Immature natural killer cell (primary cell): Measurements from ENCODE around the gene GASK1A. TPM values are rescaled to one million over a fixed set of nuclear protein-coding genes. Genes with fewer than 3 reads are reported as not detected.
A peak's percentile ranks its signal among the peaks of the same experiment; 100 is the strongest.

Experiments used
- DNase-seq, 3 donors: peaks; one replicate each; pipeline ENCODE4 v3.0.0; 2022; ENCODE audit warnings: mixed read lengths in 1 of 3
- H3K27ac Mint-ChIP-seq, 6 donors: one replicate each; pipeline ENCODE4 v1.8.0; 2020; ENCODE audit warnings: mixed read lengths in 6 of 6, mild to moderate bottlenecking in 5 of 6, inconsistent platforms in 4 of 6, moderate library complexity in 3 of 6
- H3K27me3 Mint-ChIP-seq, 3 donors: one replicate each; pipeline ENCODE4 v1.8.0; 2020 to 2021; ENCODE audit warnings: low read depth in 3 of 3, mild to moderate bottlenecking in 3 of 3, mixed read lengths in 3 of 3, moderate library complexity in 3 of 3, inconsistent platforms in 1 of 3
- H3K36me3 Mint-ChIP-seq, 3 donors: one replicate each; pipeline ENCODE4 v1.8.0; 2020; ENCODE audit warnings: mixed read lengths in 3 of 3, inconsistent platforms in 2 of 3, mild to moderate bottlenecking in 2 of 3
- H3K4me1 Mint-ChIP-seq, 2 donors: one replicate each; pipeline ENCODE4 v1.8.0; 2020; ENCODE audit warnings: inconsistent platforms in 2 of 2, mild to moderate bottlenecking in 2 of 2, mixed read lengths in 2 of 2, moderate library complexity in 1 of 2
- H3K4me3 Mint-ChIP-seq, 5 donors: one replicate each; pipeline ENCODE4 v1.8.0; 2020; ENCODE audit warnings: mild to moderate bottlenecking in 5 of 5, mixed read lengths in 5 of 5, inconsistent platforms in 3 of 5, moderate library complexity in 3 of 5
- H3K9me3 Mint-ChIP-seq, 6 donors: one replicate each; pipeline ENCODE4 v1.8.0; 2020; ENCODE audit warnings: mild to moderate bottlenecking in 6 of 6, mixed read lengths in 6 of 6, inconsistent platforms in 4 of 6, moderate library complexity in 3 of 6
- polyA plus RNA-seq, 3 donors: library from polyadenylated mRNA; unstranded; fragments of 300-500 nt; fragmentation: Illumina TruSeq; gene quantifications; one replicate each; pipeline ENCODE4 v1.2.3, GENCODE V29; 2021

The GASK1A gene
- polyA plus RNA-seq, 3 donors from 2014 or later = not detected

- no peaks in the 10 kb centered on the region for H3K36me3 Mint-ChIP-seq
- H3K4me1 Mint-ChIP-seq = peaks cover 0 to 2% of the 10 kb centered on the region in 2 donors
- no peak overlapping the region for H3K4me3 Mint-ChIP-seq
- H3K9me3 Mint-ChIP-seq = peaks cover 0 to 7% (median 0%) of the 10 kb centered on the region in 6 donors
- H3K27ac Mint-ChIP-seq = no peak overlapping the region
- peaks cover 3 to 7% (median 4%) of the 10 kb centered on the region in 3 donors for H3K27me3 Mint-ChIP-seq
- DNase-seq = peak; percentile 55 to 63 (median 62)
Measured at GRCh38 chr3:43011638-43012037, 32.5 kb downstream of the GASK1A start.

DNA sequence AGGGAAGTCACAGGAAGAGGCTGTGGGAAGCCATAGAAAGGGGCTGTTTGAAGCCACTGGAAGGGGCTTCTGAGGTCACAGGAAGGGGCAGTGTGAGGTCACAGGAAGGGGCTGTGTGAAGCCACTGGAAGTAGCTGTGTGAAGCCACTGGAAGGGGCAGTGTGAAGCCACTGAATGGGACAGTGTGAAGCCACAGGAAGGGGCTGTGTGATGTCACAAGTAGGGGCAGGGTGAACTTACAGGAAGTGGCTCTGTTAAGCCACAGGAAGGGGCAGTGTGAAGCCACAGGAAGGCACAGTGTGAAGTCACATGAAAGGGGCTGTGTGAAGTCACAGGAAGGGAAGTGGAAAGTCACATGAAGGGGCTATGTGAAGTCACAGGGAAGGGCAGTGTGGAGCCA, 33.1 kb downstream of the GASK1A start:
- Mint-ChIP-seq H3K4me1 (peaks cover 0 to 2% of the 10 kb centered on the region in 2 donors), H3K27ac (no peak overlapping the region), H3K27me3 (peaks cover 3 to 7% (median 4%) of the 10 kb centered on the region in 3 donors), H3K4me3 (no peak overlapping the region), H3K9me3 (peaks cover 0 to 7% (median 0%) of the 10 kb centered on the region in 6 donors), H3K36me3 (no peaks in the 10 kb centered on the region)
- peak; percentile 56 to 59 (median 59) for DNase-seq

- DNase-seq = peak in 1 of 3 donors; percentile 49
- Mint-ChIP-seq H3K27ac (no peak overlapping the region), H3K4me3 (no peak overlapping the region), H3K4me1 (peaks cover 0 to 2% of the 10 kb centered on the region in 2 donors), H3K9me3 (peaks cover 0 to 7% (median 0%) of the 10 kb centered on the region in 6 donors), H3K36me3 (no peaks in the 10 kb centered on the region), H3K27me3 (peaks cover 0 to 7% (median 4%) of the 10 kb centered on the region in 3 donors)
Measured at GRCh38 chr3:43013256-43013655, 34.1 kb downstream of the GASK1A start.

DNA sequence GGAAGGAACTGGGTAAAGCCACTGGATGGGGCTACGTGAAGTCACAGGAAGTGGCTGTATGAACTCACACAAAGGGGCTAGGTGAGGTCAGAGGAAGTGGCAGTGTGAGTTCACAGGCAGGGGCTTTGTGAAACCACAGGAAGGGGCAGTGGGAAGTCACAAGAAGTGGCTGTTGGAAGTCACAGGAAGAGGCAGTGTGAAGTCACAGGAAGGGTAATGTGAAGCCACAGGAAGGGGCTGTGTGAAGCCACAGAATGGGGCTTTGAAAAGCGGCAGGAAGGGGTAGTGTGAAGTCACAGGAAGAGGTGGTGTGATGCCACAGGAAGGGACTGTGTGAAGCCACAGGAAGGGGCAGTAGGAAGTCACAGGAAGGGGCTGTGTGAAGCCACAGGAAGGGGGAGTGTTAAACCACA, 34.6 kb downstream of the GASK1A start:
- peak; percentile 57 to 64 (median 60) for DNase-seq
- H3K36me3 Mint-ChIP-seq = no peaks in the 10 kb centered on the region
- H3K4me3 Mint-ChIP-seq = no peak overlapping the region
- H3K4me1 Mint-ChIP-seq = peaks cover 2 to 4% of the 10 kb centered on the region in 2 donors
- H3K27ac Mint-ChIP-seq = no peak overlapping the region
- H3K9me3 Mint-ChIP-seq = peaks cover 0 to 9% (median 2%) of the 10 kb centered on the region in 6 donors
- peaks cover 0 to 3% (median under 1%) of the 10 kb centered on the region in 3 donors for H3K27me3 Mint-ChIP-seq

DNA sequence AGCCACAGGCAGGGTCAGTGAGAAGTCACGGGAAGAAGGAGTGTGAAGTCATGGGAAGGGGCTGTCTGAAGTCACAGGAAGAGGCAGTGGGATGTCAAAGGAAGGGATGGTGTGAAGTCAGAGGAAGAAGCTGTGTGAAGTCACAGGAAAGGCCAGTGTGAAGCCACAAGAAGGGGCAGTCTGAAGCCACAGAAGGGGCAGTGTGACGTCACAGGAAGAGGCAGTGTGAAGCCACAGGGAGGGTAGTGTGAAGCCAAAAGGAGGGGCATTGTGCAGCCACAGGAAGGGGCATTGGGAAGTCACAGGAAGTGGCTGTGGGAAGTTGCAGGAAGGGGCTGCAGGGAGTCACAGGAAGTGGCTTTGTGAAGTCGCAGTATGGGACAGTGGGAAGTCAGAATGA, 35.1 kb downstream of the GASK1A start:
- no peak overlapping the region for H3K27ac Mint-ChIP-seq
- H3K4me1 Mint-ChIP-seq = peaks cover 7% of the 10 kb centered on the region in 2 donors

GRCh38 chr3:43014956-43015355, 35.8 kb downstream of the GASK1A start:
- peak; percentile 44 to 53 (median 47) for DNase-seq
- Mint-ChIP-seq H3K27me3 (peaks cover under 1 to 4% (median 4%) of the 10 kb centered on the region in 3 donors), H3K9me3 (peaks cover 0 to 14% (median 3%) of the 10 kb centered on the region in 6 donors)

More for the DNA sequence above, 35.1 kb downstream of the GASK1A start:
- Mint-ChIP-seq H3K36me3 (no peaks in the 10 kb centered on the region), H3K4me3 (no peak overlapping the region), H3K27me3 (no peaks in the 10 kb centered on the region), H3K9me3 (peaks cover 0 to 14% (median 3%) of the 10 kb centered on the region in 6 donors)
- peak in 2 of 3 donors; percentile 33 to 51 for DNase-seq

GRCh38 chr3:43015572-43015971, 36.5 kb downstream of the GASK1A start:
- H3K4me1 Mint-ChIP-seq = peaks cover 13 to 21% of the 10 kb centered on the region in 2 donors
- H3K27me3 Mint-ChIP-seq = peaks cover 4 to 10% (median 7%) of the 10 kb centered on the region in 3 donors
- no peak overlapping the region for H3K27ac Mint-ChIP-seq
- no peak overlapping the region for H3K4me3 Mint-ChIP-seq
- peak in 1 of 3 donors; percentile 43 for DNase-seq
- H3K36me3 Mint-ChIP-seq = no peaks in the 10 kb centered on the region
- peaks cover 0 to 9% (median 3%) of the 10 kb centered on the region in 6 donors for H3K9me3 Mint-ChIP-seq

More at GRCh38 chr3:43014956-43015355, 35.8 kb downstream of the GASK1A start:
- Mint-ChIP-seq H3K27ac (no peak overlapping the region), H3K36me3 (no peaks in the 10 kb centered on the region), H3K4me3 (no peak overlapping the region), H3K4me1 (peaks cover 12 to 14% of the 10 kb centered on the region in 2 donors)

GRCh38 chr3:43015991-43016865, 37.1 kb downstream of the GASK1A start:
- no peak overlapping the region for H3K27ac Mint-ChIP-seq
- peak; percentile 47 to 51 (median 49) for DNase-seq
- peaks cover 19 to 27% of the 10 kb centered on the region in 2 donors for H3K4me1 Mint-ChIP-seq
- peaks cover 8 to 10% (median 9%) of the 10 kb centered on the region in 3 donors for H3K27me3 Mint-ChIP-seq
- H3K9me3 Mint-ChIP-seq = peaks cover 0 to 10% (median 3%) of the 10 kb centered on the region in 6 donors
- no peak overlapping the region for H3K4me3 Mint-ChIP-seq
- no peaks in the 10 kb centered on the region for H3K36me3 Mint-ChIP-seq

DNA sequence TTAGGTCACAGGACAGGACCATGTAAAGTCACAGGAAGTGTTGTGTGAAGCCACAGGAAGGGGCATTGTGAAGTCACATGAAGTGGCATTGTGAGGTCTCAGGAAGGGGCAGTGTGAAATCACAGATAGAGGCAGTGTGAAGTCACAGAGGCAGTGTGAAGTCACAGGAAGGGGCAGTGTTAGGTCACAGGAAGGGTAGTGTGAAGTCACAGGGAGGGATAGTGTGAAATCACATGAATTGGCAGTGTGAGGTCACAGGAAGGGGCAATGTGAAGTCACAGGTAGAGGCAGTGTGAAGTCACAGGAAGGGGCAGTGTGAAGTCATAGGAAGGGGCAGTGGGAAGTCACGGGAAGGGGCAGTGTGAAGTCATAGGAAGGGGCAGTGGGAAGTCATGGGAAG, 37.9 kb downstream of the GASK1A start:
- DNase-seq = peak; percentile 38 to 42 (median 40)
- no peak overlapping the region for H3K27ac Mint-ChIP-seq

DNA sequence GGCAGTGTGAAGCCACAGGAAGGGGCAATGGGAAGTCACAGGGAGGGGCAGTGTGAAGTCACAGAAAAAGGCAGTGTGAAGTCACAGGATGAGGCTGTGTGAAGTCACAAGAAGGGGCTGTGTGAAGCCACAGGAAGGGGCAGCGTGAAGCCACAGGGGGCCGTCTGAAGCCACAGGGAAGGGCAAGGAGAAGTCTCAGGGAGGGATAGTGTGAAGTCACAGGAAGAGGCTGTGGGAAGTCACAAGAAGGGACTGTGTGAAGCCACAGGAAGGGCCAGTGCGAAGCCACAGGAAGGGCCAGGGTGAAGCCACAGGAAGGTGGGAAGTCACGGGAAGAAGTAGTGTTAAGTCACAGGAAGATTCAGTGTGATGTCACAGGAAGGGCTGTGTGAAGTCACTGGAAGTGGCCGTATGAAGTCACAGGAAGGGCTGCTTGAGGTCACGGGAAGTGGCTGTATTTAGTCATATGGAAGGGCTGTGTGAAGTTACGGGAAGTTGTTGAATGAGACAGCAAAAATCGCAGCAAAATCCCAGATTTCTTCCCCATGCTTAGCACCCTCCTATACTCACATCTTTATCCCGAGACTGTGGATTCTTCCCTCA, 38.6 kb downstream of the GASK1A start:
- Mint-ChIP-seq H3K9me3 (peaks cover 0 to 10% (median 3%) of the 10 kb centered on the region in 6 donors), H3K36me3 (no peaks in the 10 kb centered on the region), H3K4me3 (no peak overlapping the region), H3K27me3 (peaks cover 8 to 10% (median 9%) of the 10 kb centered on the region in 3 donors), H3K4me1 (peaks cover 33 to 42% of the 10 kb centered on the region in 2 donors), H3K27ac (no peak overlapping the region)
- DNase-seq = peak; percentile 64 to 69 (median 64)

More for the DNA sequence above, 37.9 kb downstream of the GASK1A start:
- H3K27me3 Mint-ChIP-seq = peaks cover 8 to 10% (median 9%) of the 10 kb centered on the region in 3 donors
- H3K4me3 Mint-ChIP-seq = no peak overlapping the region
- peaks cover 0 to 10% (median 3%) of the 10 kb centered on the region in 6 donors for H3K9me3 Mint-ChIP-seq
- peaks cover 27 to 35% of the 10 kb centered on the region in 2 donors for H3K4me1 Mint-ChIP-seq
- H3K36me3 Mint-ChIP-seq = no peaks in the 10 kb centered on the region

- H3K9me3 Mint-ChIP-seq = peaks cover 0 to 10% (median 3%) of the 10 kb centered on the region in 6 donors
- H3K36me3 Mint-ChIP-seq = no peaks in the 10 kb centered on the region
- no peak overlapping the region for H3K4me3 Mint-ChIP-seq
- DNase-seq = no peak
- H3K4me1 Mint-ChIP-seq = peaks cover 39 to 47% of the 10 kb centered on the region in 2 donors
- H3K27ac Mint-ChIP-seq = no peak overlapping the region
- peaks cover 8 to 10% (median 9%) of the 10 kb centered on the region in 3 donors for H3K27me3 Mint-ChIP-seq
Measured at GRCh38 chr3:43018246-43018645, 39.1 kb downstream of the GASK1A start.

DNA sequence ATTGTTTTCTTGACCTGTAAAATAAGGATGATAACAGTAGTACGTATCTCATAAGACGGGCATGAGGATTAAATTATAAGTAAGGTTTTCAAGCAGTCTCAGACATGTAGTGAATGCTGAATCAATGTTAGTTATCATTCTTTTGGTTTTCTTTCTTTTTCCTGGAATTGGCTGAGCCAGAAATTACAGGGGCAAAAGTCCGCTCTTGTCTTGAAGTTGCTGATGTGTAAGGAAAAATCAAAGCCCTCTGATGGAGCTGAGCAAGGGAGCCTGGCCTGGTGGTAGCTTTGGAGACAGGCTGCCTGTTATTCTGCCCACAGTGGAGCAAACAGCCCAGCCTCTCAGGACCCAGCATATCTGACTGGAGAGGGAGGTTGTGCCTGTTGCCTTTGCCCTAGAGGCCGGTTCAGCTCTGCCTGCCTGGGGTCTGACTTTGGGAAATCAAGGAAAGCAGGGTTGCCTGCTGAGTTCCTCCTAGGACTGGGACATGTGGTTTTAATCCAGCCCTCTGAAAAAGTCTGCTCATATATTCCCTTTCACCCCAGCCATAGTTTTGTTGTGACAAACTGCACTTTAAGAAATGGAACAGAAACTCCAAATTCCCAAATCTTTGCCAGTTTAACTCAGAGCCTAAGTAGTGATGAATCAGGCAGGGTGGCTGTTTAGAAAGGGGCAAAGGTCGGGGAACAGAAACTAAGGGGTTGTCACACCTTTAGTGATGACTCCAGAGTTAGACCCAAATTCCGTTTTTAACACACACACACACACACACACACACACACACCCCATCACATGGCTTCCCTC, 40.1 kb downstream of the GASK1A start:
- H3K4me1 Mint-ChIP-seq = peaks cover 49 to 57% of the 10 kb centered on the region in 2 donors

GRCh38 chr3:43019826-43020225, 40.7 kb downstream of the GASK1A start:
- Mint-ChIP-seq H3K4me1 (peaks cover 55 to 63% of the 10 kb centered on the region in 2 donors), H3K27me3 (peaks cover 9 to 12% (median 10%) of the 10 kb centered on the region in 3 donors), H3K4me3 (peak overlapping the region in 1 of 5 donors; percentile 30), H3K36me3 (no peaks in the 10 kb centered on the region), H3K27ac (peak overlapping the region in 2 of 6 donors; percentile 24 to 82), H3K9me3 (peaks cover 0 to 10% (median 3%) of the 10 kb centered on the region in 6 donors)
- no peak for DNase-seq

More for the DNA sequence above, 40.1 kb downstream of the GASK1A start:
- Mint-ChIP-seq H3K27ac (peak overlapping the region in 3 of 6 donors; percentile 17 to 82 (median 24)), H3K9me3 (peaks cover 0 to 10% (median 3%) of the 10 kb centered on the region in 6 donors), H3K27me3 (peaks cover 9 to 11% (median 10%) of the 10 kb centered on the region in 3 donors), H3K4me3 (peak overlapping the region in 3 of 5 donors; percentile 30 to 49 (median 45)), H3K36me3 (no peaks in the 10 kb centered on the region)
- no peak for DNase-seq
